Smooth muscle cell (in vitro differentiated cells): ENCODE measurements around the gene GOT2. TPM values are rescaled to one million over a fixed set of nuclear protein-coding genes. Genes with fewer than 3 reads are reported as not detected.
"Not testable (repeated sequence)": the region's sequence is repeated elsewhere in the genome, so short reads cannot be mapped to it uniquely, and the experiment has no call there.

ENCODE experiments used
- DNase-seq: peaks from one replicate; lab custom pipeline; 2025; ENCODE audit not compliant: unreplicated experiment; lab: John Stamatoyannopoulos, UW
- H2AFZ ChIP-seq: fragments of 200-600 bp; sonication (generic); 2 replicates; pipeline ENCODE4 v1.6.0; 2016; ENCODE audit warnings: antibody characterized with exemption, low read depth, mild to moderate bottlenecking
- H3F3A ChIP-seq: fragments of 200-600 bp; sonication (generic); 2 replicates; pipeline ENCODE4 v1.6.0; 2017; ENCODE audit warnings: antibody characterized with exemption, low read depth
- H3K27ac ChIP-seq: fragments of 200-600 bp; sonication (generic); 2 replicates; pipeline ENCODE4 v1.5.1; 2016; ENCODE audit warnings: low read depth, mild to moderate bottlenecking
- H3K27me3 ChIP-seq: fragments of 200-600 bp; sonication (generic); 2 replicates; pipeline ENCODE4 v1.6.1; 2016; ENCODE audit warnings: low read depth, mild to moderate bottlenecking
- H3K36me3 ChIP-seq: fragments of 200-600 bp; sonication (generic); 2 replicates; pipeline ENCODE4 v1.5.1; 2016; ENCODE audit warnings: low read depth
- H3K4me1 ChIP-seq: fragments of 200-600 bp; sonication (generic); 2 replicates; pipeline ENCODE4 v1.5.1; 2016; ENCODE audit warnings: low read depth
- H3K4me2 ChIP-seq: fragments of 200-600 bp; sonication (generic); 2 replicates; pipeline ENCODE4 v1.6.0; 2016; ENCODE audit warnings: mild to moderate bottlenecking
- H3K4me3 ChIP-seq: fragments of 200-600 bp; sonication (generic); 2 replicates; pipeline ENCODE4 v1.5.1; 2016; ENCODE audit warnings: mild to moderate bottlenecking
- H3K79me2 ChIP-seq: fragments of 200-600 bp; sonication (generic); 2 replicates; pipeline ENCODE4 v1.6.0; 2016; ENCODE audit warnings: low read depth, mild to moderate bottlenecking
- H3K9ac ChIP-seq: fragments of 200-600 bp; sonication (generic); 2 replicates; pipeline ENCODE4 v1.6.0; 2016; ENCODE audit warnings: low read depth
- H3K9me3 ChIP-seq: fragments of 200-600 bp; sonication (generic); replicated peaks from 2 replicates; pipeline ENCODE4 v1.5.1; 2016; ENCODE audit warnings: low read depth
- H4K20me1 ChIP-seq: fragments of 200-600 bp; sonication (generic); 2 replicates; pipeline ENCODE4 v1.6.0; 2016; ENCODE audit warnings: low read depth
- WGBS: methylation state at CpG from one replicate; pipeline ENCODE4 v1.1.7; 2016; ENCODE audit warnings: low lambda C conversion rate; 5-methylcytosine and 5-hydroxymethylcytosine counted together
- polyA plus RNA-seq: library from polyadenylated mRNA; unstranded; fragments of >200 nt; fragmentation: Nextera tagmentation; extraction: Ambion mirVana; gene quantifications from 2 replicates; pipeline ENCODE4 v1.2.1, GENCODE V29; 2016
- total RNA-seq: library from RNA; depleted of rRNA; stranded (reverse); fragments of >200 nt; gene quantifications from 2 replicates; pipeline ENCODE4 v1.2.3, GENCODE V29; 2014
- TF ChIP-seq, protein P1 (sequence below): fragments of 200-600 bp; sonication (generic); IDR thresholded peaks from 2 replicates; pipeline ENCODE4 v1.5.1; 2017; ENCODE audit warnings: borderline replicate concordance, mild to moderate bottlenecking, antibody characterized with exemption; ENCODE audit not compliant: insufficient read depth, poor library complexity, severe bottlenecking

GOT2 gene
- total and polyA plus RNA-seq, 2 experiments from 2014 or later: 43.6 to 83.5 TPM

DNA sequence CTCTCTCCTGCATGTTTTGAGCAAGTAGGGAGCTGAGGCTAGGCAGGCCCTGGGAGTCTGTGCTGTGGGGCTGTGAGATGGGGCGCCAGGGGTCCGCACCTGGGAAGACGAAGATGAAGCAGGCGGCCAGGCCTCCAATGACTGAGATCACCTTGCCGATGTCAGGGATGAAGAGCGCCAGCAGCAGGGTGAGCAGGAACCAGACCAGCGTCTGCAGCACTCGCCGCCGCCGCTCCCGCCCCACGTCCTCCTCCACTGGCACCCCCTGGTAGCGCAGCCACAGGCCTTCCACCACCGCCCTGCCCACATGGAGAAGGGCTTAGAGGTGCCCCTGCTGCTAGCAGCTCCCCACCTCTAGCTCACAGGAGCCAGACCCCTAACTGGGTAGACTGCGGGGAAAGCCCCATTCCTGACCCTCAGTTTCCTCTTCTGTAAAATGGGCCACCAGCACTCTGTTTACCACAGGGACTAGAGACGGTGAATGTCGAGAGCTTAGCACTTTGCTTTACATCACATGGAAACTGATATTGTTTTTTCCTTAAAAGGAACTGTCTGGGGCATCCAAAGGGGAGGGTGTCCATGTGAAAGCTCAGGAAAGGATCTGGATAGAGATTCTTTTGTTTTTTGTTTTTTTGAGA lies 63.1 kb downstream of the GOT2 start:
- 95% methylated on average over 11 of the region's 18 CpGs for WGBS
- no peaks in the 10 kb centered on the region for H3K4me1 ChIP-seq
- TF ChIP-seq, protein P1, sequence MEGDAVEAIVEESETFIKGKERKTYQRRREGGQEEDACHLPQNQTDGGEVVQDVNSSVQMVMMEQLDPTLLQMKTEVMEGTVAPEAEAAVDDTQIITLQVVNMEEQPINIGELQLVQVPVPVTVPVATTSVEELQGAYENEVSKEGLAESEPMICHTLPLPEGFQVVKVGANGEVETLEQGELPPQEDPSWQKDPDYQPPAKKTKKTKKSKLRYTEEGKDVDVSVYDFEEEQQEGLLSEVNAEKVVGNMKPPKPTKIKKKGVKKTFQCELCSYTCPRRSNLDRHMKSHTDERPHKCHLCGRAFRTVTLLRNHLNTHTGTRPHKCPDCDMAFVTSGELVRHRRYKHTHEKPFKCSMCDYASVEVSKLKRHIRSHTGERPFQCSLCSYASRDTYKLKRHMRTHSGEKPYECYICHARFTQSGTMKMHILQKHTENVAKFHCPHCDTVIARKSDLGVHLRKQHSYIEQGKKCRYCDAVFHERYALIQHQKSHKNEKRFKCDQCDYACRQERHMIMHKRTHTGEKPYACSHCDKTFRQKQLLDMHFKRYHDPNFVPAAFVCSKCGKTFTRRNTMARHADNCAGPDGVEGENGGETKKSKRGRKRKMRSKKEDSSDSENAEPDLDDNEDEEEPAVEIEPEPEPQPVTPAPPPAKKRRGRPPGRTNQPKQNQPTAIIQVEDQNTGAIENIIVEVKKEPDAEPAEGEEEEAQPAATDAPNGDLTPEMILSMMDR: no peak

DNA sequence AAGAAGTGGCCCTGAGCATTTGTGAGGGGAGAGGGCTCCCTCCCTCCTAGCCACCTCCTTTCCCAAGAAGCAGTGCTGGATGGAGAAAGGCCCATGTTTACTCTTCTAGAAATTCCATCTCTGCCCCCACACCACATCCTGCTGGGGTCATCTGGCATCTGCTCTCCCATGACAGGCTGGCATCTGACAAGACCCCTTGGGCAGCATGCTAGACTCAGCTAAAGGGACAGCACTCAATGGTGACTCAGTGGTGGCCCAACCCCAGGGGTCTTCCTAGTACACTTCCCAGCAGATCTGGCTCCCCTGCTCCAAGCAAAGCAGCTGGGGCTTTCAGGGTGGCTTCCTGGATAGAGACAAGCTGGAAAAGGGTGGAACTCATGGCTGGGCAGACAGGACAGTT lies 63.9 kb downstream of the GOT2 start:
- Histone ChIP-seq H4K20me1 (no peaks in the 10 kb centered on the region), H3K4me1 (no peaks in the 10 kb centered on the region), H3K79me2 (no peaks in the 10 kb centered on the region), H2AFZ (no peak overlapping the region), H3K4me2 (no peak overlapping the region), H3K27me3 (no peaks in the 10 kb centered on the region), H3F3A (no peaks in the 10 kb centered on the region), H3K36me3 (no peaks in the 10 kb centered on the region), H3K27ac (no peak overlapping the region), H3K9me3 (no peaks in the 10 kb centered on the region), H3K4me3 (no peak overlapping the region), H3K9ac (no peak overlapping the region)
- TF ChIP-seq, protein P1: no peak
- DNase-seq: no peak

More for the DNA sequence above, 63.1 kb downstream of the GOT2 start:
- no peak overlapping the region for H3K4me3 ChIP-seq
- H3K36me3 ChIP-seq: no peaks in the 10 kb centered on the region
- H3F3A ChIP-seq: no peaks in the 10 kb centered on the region
- no peak overlapping the region for H3K9ac ChIP-seq
- H4K20me1 ChIP-seq: no peaks in the 10 kb centered on the region
- H3K9me3 ChIP-seq: no peaks in the 10 kb centered on the region
- no peak overlapping the region for H2AFZ ChIP-seq
- DNase-seq: no peak
- no peaks in the 10 kb centered on the region for H3K79me2 ChIP-seq
- no peak overlapping the region for H3K4me2 ChIP-seq
- H3K27ac ChIP-seq: no peak overlapping the region
- no peaks in the 10 kb centered on the region for H3K27me3 ChIP-seq

DNA sequence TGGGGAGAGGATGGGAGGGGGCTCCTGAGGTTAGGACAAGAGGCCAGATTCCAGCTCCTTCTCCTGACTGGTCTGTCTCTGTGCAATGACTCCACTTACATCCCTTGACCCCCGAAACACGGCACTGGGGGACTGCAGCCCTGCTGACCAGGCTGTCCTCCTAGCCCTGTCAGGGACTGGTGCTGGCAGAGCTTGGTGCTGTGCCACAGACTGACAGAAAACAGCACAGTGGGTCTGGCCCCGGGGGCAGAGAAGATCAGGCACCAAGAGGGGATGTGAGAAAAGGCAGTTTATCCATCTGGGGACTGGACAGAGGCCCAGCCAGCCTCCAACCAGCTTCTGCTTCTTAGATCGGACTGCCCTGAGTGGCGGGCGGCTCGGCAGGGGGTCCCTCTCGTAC lies 68.9 kb downstream of the GOT2 start:
- 92% methylated on average over 8 of the region's 8 CpGs for WGBS
- Histone ChIP-seq H3K27ac (no peak overlapping the region), H3K79me2 (no peaks in the 10 kb centered on the region), H3F3A (no peaks in the 10 kb centered on the region), H3K9ac (no peak overlapping the region), H3K4me1 (no peaks in the 10 kb centered on the region), H3K4me2 (no peak overlapping the region), H3K27me3 (no peaks in the 10 kb centered on the region), H3K36me3 (no peaks in the 10 kb centered on the region), H3K9me3 (no peaks in the 10 kb centered on the region), H2AFZ (no peak overlapping the region), H4K20me1 (no peaks in the 10 kb centered on the region), H3K4me3 (no peak overlapping the region)
- DNase-seq: no peak
- TF ChIP-seq, protein P1: no peak

DNA sequence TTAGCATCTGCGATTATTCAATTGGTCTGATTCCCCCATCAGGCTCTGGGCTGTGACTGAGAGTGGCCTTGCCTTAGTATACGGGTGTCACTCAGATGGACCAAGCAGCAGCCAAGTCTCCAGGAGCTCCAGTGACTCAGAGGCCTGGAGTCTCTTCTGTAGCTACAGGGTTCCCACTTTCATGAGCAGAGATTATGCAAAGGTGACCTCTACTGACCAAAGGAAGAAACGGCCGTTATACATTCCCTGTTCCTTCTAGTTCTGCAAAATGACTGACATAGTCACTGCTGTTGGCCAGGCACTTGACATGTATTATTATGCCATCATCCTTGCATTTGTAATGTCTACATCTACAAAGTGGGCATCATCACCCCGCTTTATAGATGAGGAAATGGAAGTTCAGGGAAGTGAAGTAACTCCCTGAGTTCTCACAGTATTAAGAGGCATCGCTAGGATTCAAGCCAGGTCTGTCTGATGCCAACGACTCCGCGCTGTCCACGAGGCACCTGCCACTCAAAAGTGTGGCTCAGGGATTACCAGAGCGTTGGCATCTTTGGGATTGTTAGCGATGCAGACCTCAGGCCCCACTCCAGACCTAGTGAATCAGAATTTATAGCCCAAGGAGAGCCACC lies 72.8 kb downstream of the GOT2 start:
- H3K4me2 ChIP-seq: no peak overlapping the region
- no peak overlapping the region for H3K4me3 ChIP-seq
- 44% methylated on average over 12 of the region's 12 CpGs for WGBS
- H3K9me3 ChIP-seq: no peaks in the 10 kb centered on the region
- H3K4me1 ChIP-seq: no peaks in the 10 kb centered on the region
- no peaks in the 10 kb centered on the region for H3K27me3 ChIP-seq
- H3K27ac ChIP-seq: no peak overlapping the region
- no peaks in the 10 kb centered on the region for H4K20me1 ChIP-seq
- no peak overlapping the region for H2AFZ ChIP-seq
- DNase-seq: no peak
- no peak overlapping the region for H3K9ac ChIP-seq
- no peaks in the 10 kb centered on the region for H3F3A ChIP-seq
- no peaks in the 10 kb centered on the region for H3K36me3 ChIP-seq
- H3K79me2 ChIP-seq: no peaks in the 10 kb centered on the region
- TF ChIP-seq, protein P1: peak; percentile 70

DNA sequence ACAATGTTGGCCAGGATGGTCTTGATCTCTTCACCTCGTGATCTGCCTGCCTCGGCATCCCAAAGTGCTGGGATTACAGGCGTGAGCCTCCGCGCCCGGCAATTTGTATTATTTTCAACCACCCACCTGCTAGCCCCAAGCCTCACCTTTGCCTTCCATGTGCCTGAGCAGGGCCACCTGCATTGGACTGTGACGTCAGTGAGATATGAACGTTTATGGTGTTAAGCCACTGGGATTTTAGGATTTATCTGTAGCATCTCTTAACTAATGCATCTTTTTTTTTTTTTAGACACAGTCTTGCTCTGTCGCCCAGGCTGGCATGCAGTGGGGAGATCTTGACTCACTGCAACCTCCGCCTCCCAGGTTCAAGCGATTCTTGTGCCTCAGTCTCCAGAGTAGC lies 74.2 kb downstream of the GOT2 start:
- H3K79me2 ChIP-seq, H3K4me3 ChIP-seq, H3K4me2 ChIP-seq, H3K9ac ChIP-seq, H3K9me3 ChIP-seq, H3K27me3 ChIP-seq, H3K36me3 ChIP-seq, H4K20me1 ChIP-seq, H3K4me1 ChIP-seq, H3F3A ChIP-seq, H3K27ac ChIP-seq, DNase-seq, H2AFZ ChIP-seq: not testable (repeated sequence)
- WGBS: 92% methylated on average over 11 of the region's 11 CpGs
